H1 (cell line): ENCODE measurements around the gene FAM136A. TPM values are rescaled to one million over a fixed set of nuclear protein-coding genes. Genes with fewer than 3 reads are reported as not detected.

Source experiments
- POLR2A ChIP-seq, 2 experiments: IDR thresholded peaks; 1 replicate in 1 of 2; 2 replicates in 1 of 2; pipeline ENCODE4 v1.6.1; 2011; ENCODE audit warnings: low read depth in 2 of 2, low read length in 2 of 2, mild to moderate bottlenecking in 2 of 2; ENCODE audit errors: control extremely low read depth in 1 of 2
- RFX5 ChIP-seq: IDR thresholded peaks from 2 replicates; pipeline ENCODE4 v1.6.1; 2011; ENCODE audit warnings: low read depth, low read length, improper control_type of control experiment, borderline replicate concordance
- SP2 ChIP-seq: IDR thresholded peaks from 2 replicates; pipeline ENCODE4 v1.6.1; 2012; ENCODE audit warnings: mild to moderate bottlenecking, low read length, inconsistent platforms
- ZNF274 ChIP-seq: IDR thresholded peaks from 2 replicates; pipeline ENCODE4 v1.7.0; 2012; ENCODE audit warnings: low read length, borderline replicate concordance; ENCODE audit errors: extremely low read depth
- polyA plus RNA-seq, 7 experiments: library from polyadenylated mRNA; depleted of rRNA in 3 of 7; stranded (reverse) in 5 of 7; unstranded in 2 of 7; fragments of >200 nt in 5 of 7; fragments of 200-250 nt in 2 of 7; gene quantifications; 1 replicate in 5 of 7; 2 replicates in 1 of 7; 4 replicates in 1 of 7; pipeline versions ENCODE4 v1.2.1 to v1.2.3, GENCODE V29; 2011 to 2013; ENCODE audit warnings: missing spikeins in 2 of 7, mixed read lengths in 2 of 7
- total RNA-seq: library from RNA; stranded (reverse); fragmentation: NEBNext Ultra II Directional; extraction: Animal tissue kit (Norgen Biotek cat#: 25700); gene quantifications from 2 replicates; pipeline ENCODE4 v1.2.1, GENCODE V29; 2021

Gene FAM136A
- total and polyA plus RNA-seq, 2 of the 8 experiments (the other 6 are each of a cell fraction or from before 2014, with no cell fraction given) = 58.2 to 122 TPM

GRCh38 chr2:70305531-70305930 lies 3.7 kb upstream of the FAM136A start (continued):
- TF ChIP-seq SP2 = no peak
- TF ChIP-seq POLR2A (IDR thresholded peaks at IDR 0.05; ENCODE audit: control extremely low read depth in 1 of 2, low read depth in 2 of 2, low read length in 2 of 2) = no peak
- no peak for TF ChIP-seq ZNF274
- no peak for TF ChIP-seq RFX5
